HG03432 (cell line): ENCODE data around the gene MYL1.
A peak's percentile ranks its signal among the peaks of the same experiment; 100 is the strongest.

Experiments
- ATAC-seq: cut with Tn5 transposase; IDR thresholded peaks from one replicate; pipeline ENCODE4 v1.9.1; 2021; ENCODE audit warnings: mild to moderate bottlenecking, moderate library complexity; ENCODE audit not compliant: unreplicated experiment

The MYL1 gene

DNA sequence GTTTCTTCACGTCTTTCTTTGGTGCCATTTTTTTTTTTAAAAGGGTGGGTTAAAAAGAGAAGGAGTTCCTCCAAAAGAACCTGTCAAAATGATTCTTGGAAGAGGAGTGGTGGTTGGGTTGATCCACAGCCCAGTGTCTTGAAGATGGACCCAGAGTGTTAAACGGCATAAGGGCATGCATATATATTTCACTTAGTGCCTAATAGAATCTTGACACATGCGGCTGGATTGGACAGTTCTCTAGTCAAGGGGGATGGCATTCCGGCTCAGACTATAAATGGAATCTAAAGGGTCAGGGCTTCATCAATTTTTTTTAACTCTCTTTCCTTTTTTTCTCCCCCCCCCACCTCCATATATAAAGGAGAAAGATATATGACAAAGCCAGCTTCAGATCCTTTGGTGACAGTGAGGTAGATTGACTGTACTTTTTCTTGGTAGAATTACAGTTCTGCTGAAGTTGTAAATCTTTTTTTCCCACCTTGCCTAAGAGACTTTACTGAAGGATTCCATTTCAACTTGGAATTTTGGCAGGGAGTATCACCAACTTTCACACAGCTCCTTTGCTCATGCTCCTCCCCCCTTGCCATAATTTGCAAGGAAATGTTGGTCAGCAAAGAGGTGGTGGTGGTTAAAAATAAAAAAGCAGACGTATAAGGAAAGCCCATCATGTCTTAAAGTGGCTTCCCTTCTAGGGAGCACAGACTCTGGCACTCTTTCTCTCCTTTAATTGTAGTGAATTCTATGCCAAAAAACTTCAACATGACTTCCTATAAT is at the start of gene MYL1:
MYL1 (minus strand) TSS at position 160 of the 774 bp plus-strand sequence; CDS start at position 28, 132 bp downstream.
- ATAC-seq = no peak

- no peak for ATAC-seq
Observed at GRCh38 chr2:210363876-210364275, 48.9 kb upstream of the MYL1 start.

- ATAC-seq = peak; percentile 35
Observed at GRCh38 chr2:210363261-210363660, 48.3 kb upstream of the MYL1 start.

GRCh38 chr2:210360412-210360811 is 45.4 kb upstream of the MYL1 start:
- peak; percentile 49 for ATAC-seq

DNA sequence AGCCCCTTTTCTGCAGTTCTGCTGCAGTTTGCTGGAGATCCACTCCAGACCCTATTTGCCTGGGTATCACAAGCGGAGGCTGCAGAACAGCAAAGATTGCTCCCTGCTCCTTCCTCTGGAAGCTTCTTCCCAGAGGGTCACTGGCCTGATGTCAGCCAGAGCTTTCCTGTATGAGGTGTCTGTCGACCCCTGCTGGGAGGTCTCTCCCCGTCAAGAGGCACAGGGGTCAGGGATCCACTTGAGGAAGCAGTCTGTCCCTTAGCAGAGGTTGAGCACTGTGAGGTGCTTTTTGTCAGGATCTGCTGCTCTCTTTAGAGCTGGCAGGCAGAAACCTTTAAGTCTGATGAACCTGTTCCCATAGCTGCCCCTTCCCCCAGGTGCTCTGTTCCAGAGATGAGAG is 42.0 kb upstream of the MYL1 start:
- no peak for ATAC-seq

DNA sequence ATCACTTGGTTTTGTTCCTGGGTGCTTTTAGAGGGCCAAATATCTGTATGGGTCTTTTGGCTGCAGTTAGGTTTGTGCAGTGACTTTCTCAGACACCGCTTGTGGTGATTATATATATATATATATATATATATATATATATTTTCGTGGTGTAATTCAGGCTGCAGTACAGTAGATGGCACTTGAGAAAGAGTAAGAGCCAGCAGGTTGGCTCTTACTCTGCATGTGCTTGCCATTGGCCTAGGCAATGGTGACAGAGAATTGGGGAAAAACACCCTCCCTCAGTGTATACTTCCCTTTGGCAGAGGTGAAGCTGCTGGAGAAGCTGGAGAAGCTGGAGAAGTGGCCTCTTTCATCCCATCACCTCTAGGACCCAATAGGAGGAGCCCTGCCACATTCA is 22.2 kb upstream of the MYL1 start:
- ATAC-seq = peak; percentile 61

DNA sequence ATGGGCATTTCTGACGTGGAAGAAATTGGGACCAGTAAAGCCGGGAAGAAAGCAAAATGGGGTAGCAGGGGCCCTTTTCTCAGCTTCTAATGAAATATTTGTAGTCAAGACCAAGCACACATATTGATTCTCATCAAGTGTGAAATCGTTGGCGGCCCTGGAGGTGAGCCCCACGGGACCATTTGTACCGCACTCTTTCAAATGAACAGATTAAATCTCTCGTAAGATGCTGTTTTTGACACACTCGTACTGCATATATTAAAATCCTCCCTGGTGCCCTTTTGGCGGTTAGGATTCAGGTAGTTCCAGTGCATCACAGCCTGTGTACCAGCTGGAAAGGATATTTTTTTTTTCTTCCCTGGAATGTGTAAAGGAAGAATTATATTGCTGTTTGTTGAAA is 9.9 kb upstream of the MYL1 start:
- ATAC-seq = no peak

DNA sequence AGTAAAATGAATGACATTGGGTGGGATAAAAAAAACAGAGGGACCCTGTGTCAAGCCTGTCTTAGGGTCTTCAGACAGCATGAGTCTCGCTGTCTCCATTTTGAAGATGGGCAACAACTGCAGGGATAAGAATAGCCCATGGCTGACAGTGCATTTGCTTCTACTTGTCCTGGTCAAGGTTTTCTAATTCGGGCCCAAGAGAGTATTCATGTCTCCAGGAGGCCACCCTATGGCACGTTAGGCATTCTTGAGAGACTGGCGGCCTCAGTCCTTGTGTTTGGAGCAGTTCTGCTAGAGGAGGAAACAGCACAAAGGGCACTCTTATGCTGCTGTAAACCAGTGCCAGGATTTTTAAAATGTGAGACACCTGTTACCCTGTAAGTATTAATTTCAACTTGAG is 9.5 kb upstream of the MYL1 start:
- no peak for ATAC-seq

GRCh38 chr2:210323003-210323402 is 8.0 kb upstream of the MYL1 start:
- no peak for ATAC-seq

- no peak for ATAC-seq
Observed at GRCh38 chr2:210318891-210319290, 3.9 kb upstream of the MYL1 start.

DNA sequence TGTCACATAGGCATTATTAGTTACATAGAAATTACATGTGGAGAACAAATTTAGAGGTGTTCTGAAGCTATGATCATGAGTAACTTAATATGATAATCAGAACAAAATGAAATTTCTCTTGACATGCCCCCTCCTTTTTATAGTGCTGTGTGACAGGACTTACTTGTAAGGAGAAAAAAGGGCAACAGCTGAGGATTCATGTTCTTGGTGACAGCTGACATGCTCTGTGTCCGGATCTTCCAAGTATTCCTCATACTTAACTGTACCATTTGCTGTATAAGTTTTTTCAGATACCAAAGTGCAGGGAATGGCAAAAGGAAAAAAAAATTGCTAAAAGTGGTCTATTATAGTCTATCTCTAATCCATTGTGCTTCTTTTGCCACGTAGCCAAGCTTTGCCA is 3.5 kb upstream of the MYL1 start:
- no peak for ATAC-seq

- ATAC-seq = no peak
Observed at GRCh38 chr2:210310550-210310949, 4.4 kb downstream of the MYL1 start.

DNA sequence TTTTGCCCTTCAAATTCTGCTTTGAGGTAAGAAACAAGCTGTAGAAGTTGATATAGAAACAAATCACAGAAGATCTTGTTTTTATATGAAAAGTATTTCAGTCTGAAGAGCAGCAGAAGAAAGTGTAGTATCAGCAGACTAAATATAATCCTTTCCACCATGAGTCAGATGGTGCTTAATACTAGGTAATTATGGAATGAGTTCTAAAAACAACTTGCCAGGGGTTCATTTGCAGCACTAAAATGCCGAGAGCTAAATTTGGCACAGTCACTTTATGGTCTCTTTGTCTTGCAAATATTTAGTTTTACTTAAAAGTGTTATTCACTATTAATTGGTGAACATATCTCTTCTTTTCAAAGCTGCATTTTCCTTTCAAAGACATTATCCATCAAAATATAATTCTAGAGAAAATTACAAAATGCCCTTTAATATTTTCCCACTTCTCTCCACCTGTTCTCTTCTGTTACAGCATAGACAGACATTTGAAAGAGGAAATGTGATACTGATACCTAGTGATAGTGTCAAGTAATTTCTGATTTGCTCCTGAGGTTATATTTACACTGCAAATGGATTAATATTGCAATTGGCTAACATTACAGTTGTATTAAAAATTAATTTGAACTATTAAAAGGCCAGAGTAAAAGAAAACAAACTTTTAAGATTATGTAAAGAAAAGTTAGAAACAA is 5.3 kb downstream of the MYL1 start:
- no peak for ATAC-seq

GRCh38 chr2:210303498-210303897 is 11.5 kb downstream of the MYL1 start:
- ATAC-seq = no peak

DNA sequence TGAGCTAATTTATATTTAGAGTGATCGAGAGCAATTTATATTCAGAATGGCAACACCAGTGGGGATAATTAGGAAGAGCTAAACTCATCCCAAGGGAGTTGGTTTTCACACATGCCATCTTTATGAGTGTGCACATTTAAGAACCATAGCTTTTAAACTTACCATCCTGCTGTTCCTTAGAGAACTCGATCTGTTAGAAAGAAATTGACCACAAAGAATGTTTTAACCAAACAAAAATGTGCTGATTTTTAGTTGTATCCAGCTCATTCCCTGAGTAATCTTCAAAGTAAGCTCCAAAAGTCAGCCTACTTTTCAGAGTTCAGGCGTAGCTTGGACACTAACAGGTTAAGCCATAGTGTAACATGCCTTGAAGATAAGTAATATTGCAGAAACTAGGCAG is 12.6 kb downstream of the MYL1 start:
- no peak for ATAC-seq

DNA sequence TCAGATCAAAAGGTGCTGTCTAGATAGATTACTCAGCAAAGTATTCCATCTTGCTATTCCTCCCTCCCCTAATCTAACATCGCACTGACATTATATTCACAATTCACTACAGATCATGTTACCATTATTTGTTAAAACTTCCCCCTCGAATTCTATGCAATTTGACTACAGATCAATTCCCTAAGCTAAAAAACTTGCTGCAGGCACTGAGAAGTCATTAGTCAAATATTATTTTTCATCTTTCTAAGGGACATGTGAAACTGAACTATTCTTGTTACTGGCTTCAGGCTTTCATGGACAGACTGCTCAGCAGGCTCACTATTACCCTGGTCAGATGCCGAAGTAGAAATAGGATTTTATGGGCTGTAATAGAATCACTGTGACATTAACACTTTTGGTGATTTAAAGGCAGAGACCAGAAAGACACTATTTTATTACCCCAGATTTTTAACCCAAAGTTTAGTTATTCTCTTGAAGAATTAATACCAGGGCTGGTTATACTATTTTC is 15.1 kb downstream of the MYL1 start:
- no peak for ATAC-seq

- no peak for ATAC-seq
Observed at GRCh38 chr2:210288408-210288807, 26.6 kb downstream of the MYL1 start.

GRCh38 chr2:210287301-210287700 is 27.7 kb downstream of the MYL1 start:
- ATAC-seq = no peak

- no peak for ATAC-seq
Observed at GRCh38 chr2:210286123-210286680, 28.8 kb downstream of the MYL1 start.

- ATAC-seq = no peak
Observed at GRCh38 chr2:210277133-210277532, 37.8 kb downstream of the MYL1 start.

DNA sequence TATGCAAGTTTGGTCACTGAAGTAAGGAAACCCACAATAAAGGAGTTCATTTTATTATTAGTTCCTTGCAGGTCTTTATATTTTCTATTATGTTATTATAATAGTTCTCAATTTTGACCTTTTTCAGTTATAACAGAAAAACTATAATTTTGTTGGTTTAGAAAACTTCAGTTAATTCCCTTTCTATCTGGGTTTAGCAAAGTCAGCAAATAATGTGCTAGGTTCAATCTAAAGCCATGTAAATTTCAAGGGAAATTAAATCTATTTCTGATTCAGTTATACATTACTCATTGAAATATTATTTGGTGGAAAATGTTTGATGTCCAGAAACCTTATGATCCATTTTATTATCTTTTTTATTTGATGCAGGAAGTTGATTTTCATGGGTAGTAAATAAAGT is 43.7 kb downstream of the MYL1 start:
- no peak for ATAC-seq

- no peak for ATAC-seq
Observed at GRCh38 chr2:210269148-210269547, 45.8 kb downstream of the MYL1 start.
